ENCODE data around the gene VRK3.
"Not testable (repeated sequence)": the region's sequence is repeated elsewhere in the genome, so short reads cannot be mapped to it uniquely, and the experiment has no call there.

The VRK3 gene

GRCh38 chr19:50025022-50025793 is at the start of gene VRK3:
VRK3 (minus strand) TSS chr19:50025372; CDS start chr19:50016162, 9,210 bp downstream.
- DNase-seq = peak; percentile 96 to 97

GRCh38 chr19:50068382-50068781 is 43.2 kb upstream of the VRK3 start:
- DNase-seq = not testable (repeated sequence)

GRCh38 chr19:50067575-50067974 is 42.4 kb upstream of the VRK3 start:
- DNase-seq = no peak

- no peak for DNase-seq
Observed at GRCh38 chr19:50065938-50066337, 40.8 kb upstream of the VRK3 start.

GRCh38 chr19:50061650-50062049 is 36.5 kb upstream of the VRK3 start:
- DNase-seq = no peak

GRCh38 chr19:50060107-50060506 is 34.9 kb upstream of the VRK3 start:
- DNase-seq = no peak

- DNase-seq = no peak
Observed at GRCh38 chr19:50059045-50059444, 33.9 kb upstream of the VRK3 start.

GRCh38 chr19:50058425-50058824 is 33.3 kb upstream of the VRK3 start:
- no peak for DNase-seq

GRCh38 chr19:50053119-50053518 is 27.9 kb upstream of the VRK3 start:
- no peak for DNase-seq

GRCh38 chr19:50051964-50052363 is 26.8 kb upstream of the VRK3 start:
- no peak for DNase-seq

- not testable (repeated sequence) for DNase-seq
Observed at GRCh38 chr19:50051228-50051895, 26.2 kb upstream of the VRK3 start.

GRCh38 chr19:50050406-50051227 is 25.4 kb upstream of the VRK3 start:
- DNase-seq = peak; percentile 84

GRCh38 chr19:50047671-50048070 is 22.5 kb upstream of the VRK3 start:
- DNase-seq = no peak

- peak; percentile 68 to 75 for DNase-seq
Observed at GRCh38 chr19:50046649-50047503, 21.7 kb upstream of the VRK3 start.

- DNase-seq = no peak
Observed at GRCh38 chr19:50044922-50045321, 19.8 kb upstream of the VRK3 start.

- no peak for DNase-seq
Observed at GRCh38 chr19:50043967-50044366, 18.8 kb upstream of the VRK3 start.

GRCh38 chr19:50042363-50043024 is 17.3 kb upstream of the VRK3 start:
- DNase-seq = no peak

GRCh38 chr19:50040967-50041366 is 15.8 kb upstream of the VRK3 start:
- no peak for DNase-seq

GRCh38 chr19:50039968-50040367 is 14.8 kb upstream of the VRK3 start:
- DNase-seq = no peak

- no peak for DNase-seq
Observed at GRCh38 chr19:50036908-50037307, 11.7 kb upstream of the VRK3 start.

GRCh38 chr19:50030937-50031336 is 5.8 kb upstream of the VRK3 start:
- no peak for DNase-seq

GRCh38 chr19:50030225-50030624 is 5.1 kb upstream of the VRK3 start:
- DNase-seq = no peak

Data from stimulated activated CD4-positive, alpha-beta T cell treated with anti-CD3 and anti-CD28 coated beads, Interleukin-2, amount 100 ng/mL, for 24 hours (primary cell).